Measurements from ENCODE around the gene PIGZ. TPM values are rescaled to one million over a fixed set of nuclear protein-coding genes. Genes with fewer than 3 reads are reported as not detected.

PIGZ gene
- total and polyA plus RNA-seq, 9 of the 15 experiments (the other 6 are each of a cell fraction or from before 2014, with no cell fraction given), result 0.15 to 1.8 (median 0.76) TPM

DNA sequence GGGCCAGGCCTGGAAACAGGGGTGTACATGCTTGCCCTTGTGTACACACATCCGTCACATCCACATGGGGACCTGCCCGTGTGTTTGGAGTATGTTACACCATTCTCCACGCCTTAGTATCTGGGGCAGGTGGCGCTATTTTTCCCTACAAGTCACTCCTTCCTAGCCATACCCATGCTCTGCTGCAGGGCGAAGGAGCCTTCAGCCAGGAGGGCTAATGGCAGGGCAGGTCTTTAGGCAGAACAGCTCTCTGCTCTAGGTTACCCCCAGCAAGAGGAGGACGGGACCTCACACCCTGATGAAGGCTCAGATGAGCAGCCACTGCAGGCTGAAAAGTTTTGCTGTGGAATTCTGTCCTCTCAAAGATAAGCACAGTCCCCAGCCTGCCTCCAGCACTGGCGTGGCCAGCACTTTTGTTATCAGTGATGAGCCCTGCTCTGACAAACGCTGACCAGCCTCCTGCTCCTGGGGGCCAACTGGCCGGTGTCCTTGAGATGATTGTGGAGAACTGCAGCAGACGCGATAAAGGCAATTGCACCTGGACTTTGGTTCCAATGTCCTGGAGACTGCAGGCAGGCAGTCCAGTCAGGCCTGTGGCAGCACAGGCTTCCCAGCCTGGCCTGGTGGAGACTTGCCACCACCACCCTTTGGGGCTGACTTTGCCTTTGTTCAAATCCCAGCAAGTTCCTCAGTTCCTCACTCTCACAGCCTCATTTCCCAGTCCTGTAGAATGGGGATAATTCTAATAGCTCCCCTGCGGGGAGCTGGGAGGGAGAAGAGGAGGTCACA is 19.8 kb upstream of the PIGZ start (continued):
- TF ChIP-seq, protein P1, sequence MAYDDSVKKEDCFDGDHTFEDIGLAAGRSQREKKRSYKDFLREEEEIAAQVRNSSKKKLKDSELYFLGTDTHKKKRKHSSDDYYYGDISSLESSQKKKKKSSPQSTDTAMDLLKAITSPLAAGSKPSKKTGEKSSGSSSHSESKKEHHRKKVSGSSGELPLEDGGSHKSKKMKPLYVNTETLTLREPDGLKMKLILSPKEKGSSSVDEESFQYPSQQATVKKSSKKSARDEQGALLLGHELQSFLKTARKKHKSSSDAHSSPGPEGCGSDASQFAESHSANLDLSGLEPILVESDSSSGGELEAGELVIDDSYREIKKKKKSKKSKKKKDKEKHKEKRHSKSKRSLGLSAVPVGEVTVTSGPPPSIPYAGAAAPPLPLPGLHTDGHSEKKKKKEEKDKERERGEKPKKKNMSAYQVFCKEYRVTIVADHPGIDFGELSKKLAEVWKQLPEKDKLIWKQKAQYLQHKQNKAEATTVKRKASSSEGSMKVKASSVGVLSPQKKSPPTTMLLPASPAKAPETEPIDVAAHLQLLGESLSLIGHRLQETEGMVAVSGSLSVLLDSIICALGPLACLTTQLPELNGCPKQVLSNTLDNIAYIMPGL (CRISPR knock-in tag; IDR thresholded peaks at IDR 0.05), result no peak
- TF ChIP-seq SPI1 (IDR thresholded peaks at IDR 0.05; ENCODE audit: borderline replicate concordance, low read depth, low read length), result no peak
- TF ChIP-seq, protein P2, sequence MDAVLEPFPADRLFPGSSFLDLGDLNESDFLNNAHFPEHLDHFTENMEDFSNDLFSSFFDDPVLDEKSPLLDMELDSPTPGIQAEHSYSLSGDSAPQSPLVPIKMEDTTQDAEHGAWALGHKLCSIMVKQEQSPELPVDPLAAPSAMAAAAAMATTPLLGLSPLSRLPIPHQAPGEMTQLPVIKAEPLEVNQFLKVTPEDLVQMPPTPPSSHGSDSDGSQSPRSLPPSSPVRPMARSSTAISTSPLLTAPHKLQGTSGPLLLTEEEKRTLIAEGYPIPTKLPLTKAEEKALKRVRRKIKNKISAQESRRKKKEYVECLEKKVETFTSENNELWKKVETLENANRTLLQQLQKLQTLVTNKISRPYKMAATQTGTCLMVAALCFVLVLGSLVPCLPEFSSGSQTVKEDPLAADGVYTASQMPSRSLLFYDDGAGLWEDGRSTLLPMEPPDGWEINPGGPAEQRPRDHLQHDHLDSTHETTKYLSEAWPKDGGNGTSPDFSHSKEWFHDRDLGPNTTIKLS (IDR thresholded peaks at IDR 0.05; ENCODE audit: borderline replicate concordance, low read depth), result peak; percentile 39; the same call in 1 of the 2 replicates
- TF ChIP-seq, protein P3, sequence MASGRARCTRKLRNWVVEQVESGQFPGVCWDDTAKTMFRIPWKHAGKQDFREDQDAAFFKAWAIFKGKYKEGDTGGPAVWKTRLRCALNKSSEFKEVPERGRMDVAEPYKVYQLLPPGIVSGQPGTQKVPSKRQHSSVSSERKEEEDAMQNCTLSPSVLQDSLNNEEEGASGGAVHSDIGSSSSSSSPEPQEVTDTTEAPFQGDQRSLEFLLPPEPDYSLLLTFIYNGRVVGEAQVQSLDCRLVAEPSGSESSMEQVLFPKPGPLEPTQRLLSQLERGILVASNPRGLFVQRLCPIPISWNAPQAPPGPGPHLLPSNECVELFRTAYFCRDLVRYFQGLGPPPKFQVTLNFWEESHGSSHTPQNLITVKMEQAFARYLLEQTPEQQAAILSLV (tag; IDR thresholded peaks at IDR 0.05), result no peak
- TF ChIP-seq, protein P4, sequence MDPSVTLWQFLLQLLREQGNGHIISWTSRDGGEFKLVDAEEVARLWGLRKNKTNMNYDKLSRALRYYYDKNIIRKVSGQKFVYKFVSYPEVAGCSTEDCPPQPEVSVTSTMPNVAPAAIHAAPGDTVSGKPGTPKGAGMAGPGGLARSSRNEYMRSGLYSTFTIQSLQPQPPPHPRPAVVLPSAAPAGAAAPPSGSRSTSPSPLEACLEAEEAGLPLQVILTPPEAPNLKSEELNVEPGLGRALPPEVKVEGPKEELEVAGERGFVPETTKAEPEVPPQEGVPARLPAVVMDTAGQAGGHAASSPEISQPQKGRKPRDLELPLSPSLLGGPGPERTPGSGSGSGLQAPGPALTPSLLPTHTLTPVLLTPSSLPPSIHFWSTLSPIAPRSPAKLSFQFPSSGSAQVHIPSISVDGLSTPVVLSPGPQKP (CRISPR knock-in tag; IDR thresholded peaks at IDR 0.05), result no peak
- 0 out of 2 replicates have a peak, but pooled peaks have one; percentile 60 for TF ChIP-seq BCL6 (CRISPR knock-in tag; IDR thresholded peaks at IDR 0.05)
- TF ChIP-seq SMAD2 (IDR thresholded peaks at IDR 0.05; ENCODE audit: low read depth, low read length), result no peak
- TF ChIP-seq BMI1 (IDR thresholded peaks at IDR 0.05; ENCODE audit: low read length), result no peak
- TF ChIP-seq, protein P5, sequence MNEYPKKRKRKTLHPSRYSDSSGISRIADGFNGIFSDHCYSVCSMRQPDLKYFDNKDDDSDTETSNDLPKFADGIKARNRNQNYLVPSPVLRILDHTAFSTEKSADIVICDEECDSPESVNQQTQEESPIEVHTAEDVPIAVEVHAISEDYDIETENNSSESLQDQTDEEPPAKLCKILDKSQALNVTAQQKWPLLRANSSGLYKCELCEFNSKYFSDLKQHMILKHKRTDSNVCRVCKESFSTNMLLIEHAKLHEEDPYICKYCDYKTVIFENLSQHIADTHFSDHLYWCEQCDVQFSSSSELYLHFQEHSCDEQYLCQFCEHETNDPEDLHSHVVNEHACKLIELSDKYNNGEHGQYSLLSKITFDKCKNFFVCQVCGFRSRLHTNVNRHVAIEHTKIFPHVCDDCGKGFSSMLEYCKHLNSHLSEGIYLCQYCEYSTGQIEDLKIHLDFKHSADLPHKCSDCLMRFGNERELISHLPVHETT (CRISPR knock-in tag; conservative IDR thresholded peaks at IDR 0.05 in 1 of 2, IDR thresholded peaks at IDR 0.05 in 1 of 2), result peak in 1 of 2 experiments; percentile 86; a peak in 2 of 4 replicates
- TF ChIP-seq, protein P6, sequence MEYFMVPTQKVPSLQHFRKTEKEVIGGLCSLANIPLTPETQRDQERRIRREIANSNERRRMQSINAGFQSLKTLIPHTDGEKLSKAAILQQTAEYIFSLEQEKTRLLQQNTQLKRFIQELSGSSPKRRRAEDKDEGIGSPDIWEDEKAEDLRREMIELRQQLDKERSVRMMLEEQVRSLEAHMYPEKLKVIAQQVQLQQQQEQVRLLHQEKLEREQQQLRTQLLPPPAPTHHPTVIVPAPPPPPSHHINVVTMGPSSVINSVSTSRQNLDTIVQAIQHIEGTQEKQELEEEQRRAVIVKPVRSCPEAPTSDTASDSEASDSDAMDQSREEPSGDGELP (CRISPR knock-in tag; IDR thresholded peaks at IDR 0.05; ENCODE audit: borderline replicate concordance), result peak; percentile 89
- TF ChIP-seq SMAD3 (CRISPR knock-in tag; conservative IDR thresholded peaks at IDR 0.05), result 0 out of 2 replicates have a peak, but pooled peaks have one; percentile 44
- TF ChIP-seq STAG1 (CRISPR knock-in tag; IDR thresholded peaks at IDR 0.05; ENCODE audit: borderline replicate concordance), result no peak
- no peak for TF ChIP-seq ZNF384 (IDR thresholded peaks at IDR 0.05; ENCODE audit: low read depth, low read length)
- TF ChIP-seq ZBTB1 (CRISPR knock-in tag; IDR thresholded peaks at IDR 0.05; ENCODE audit: borderline replicate concordance, low read depth), result no peak
- no peak for TF ChIP-seq ZNF165 (CRISPR knock-in tag; IDR thresholded peaks at IDR 0.05; ENCODE audit: borderline replicate concordance)
- no peak for TF ChIP-seq KLF6 (CRISPR knock-in tag; IDR thresholded peaks at IDR 0.05; ENCODE audit: borderline replicate concordance)
- TF ChIP-seq, protein P7, sequence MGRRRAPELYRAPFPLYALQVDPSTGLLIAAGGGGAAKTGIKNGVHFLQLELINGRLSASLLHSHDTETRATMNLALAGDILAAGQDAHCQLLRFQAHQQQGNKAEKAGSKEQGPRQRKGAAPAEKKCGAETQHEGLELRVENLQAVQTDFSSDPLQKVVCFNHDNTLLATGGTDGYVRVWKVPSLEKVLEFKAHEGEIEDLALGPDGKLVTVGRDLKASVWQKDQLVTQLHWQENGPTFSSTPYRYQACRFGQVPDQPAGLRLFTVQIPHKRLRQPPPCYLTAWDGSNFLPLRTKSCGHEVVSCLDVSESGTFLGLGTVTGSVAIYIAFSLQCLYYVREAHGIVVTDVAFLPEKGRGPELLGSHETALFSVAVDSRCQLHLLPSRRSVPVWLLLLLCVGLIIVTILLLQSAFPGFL (CRISPR knock-in tag; IDR thresholded peaks at IDR 0.05), result 0 out of 2 replicates have a peak, but pooled peaks have one; percentile 96
